ENCODE measurements around the gene UMAD1.

UMAD1 gene

DNA sequence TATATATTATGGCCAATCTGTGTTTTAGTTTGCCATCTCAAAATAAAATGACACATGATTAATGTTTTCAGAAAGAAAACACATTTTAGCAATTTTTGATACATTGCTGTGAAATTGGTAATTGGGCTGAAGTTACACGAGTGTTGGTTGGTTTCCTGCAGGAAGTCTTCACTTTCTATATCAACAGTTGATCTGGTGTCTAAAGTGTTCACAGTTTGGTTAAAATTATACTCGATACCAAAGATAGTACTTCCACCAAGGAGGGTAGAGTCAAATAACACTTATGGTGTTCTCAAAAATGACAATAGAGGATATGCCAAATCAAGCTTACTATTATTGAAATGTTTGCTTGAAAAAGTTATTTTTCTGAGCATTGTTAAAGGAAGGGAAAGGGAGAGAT lies 207.7 kb downstream of the UMAD1 start:
- Histone ChIP-seq H3K27ac (replicated peaks) (no peak overlapping the region), H3K27me3 (ENCODE audit: insufficient read depth, poor library complexity, severe bottlenecking) (no peaks in the 10 kb centered on the region), H3K4me3 (replicated peaks; ENCODE audit: insufficient read depth, low read length) (no peak overlapping the region)
- no peak for DNase-seq (ENCODE audit: low read depth in 1 of 2, low spot score in 1 of 2)
- TF ChIP-seq GABPA (IDR thresholded peaks at IDR 0.05; ENCODE audit: low read depth) (no peak), POLR2AphosphoS5 (IDR thresholded peaks at IDR 0.05; ENCODE audit: low read depth) (no peak), SPI1 (IDR thresholded peaks at IDR 0.05; ENCODE audit: borderline replicate concordance, low read depth) (no peak)

- TF ChIP-seq POLR2AphosphoS5 (IDR thresholded peaks at IDR 0.05; ENCODE audit: low read depth) = no peak
- TF ChIP-seq CTCF (IDR thresholded peaks at IDR 0.05; ENCODE audit: insufficient read depth, low read length) = no peak
- no peak for TF ChIP-seq SPI1 (IDR thresholded peaks at IDR 0.05; ENCODE audit: borderline replicate concordance, low read depth)
- TF ChIP-seq GABPA (IDR thresholded peaks at IDR 0.05; ENCODE audit: low read depth) = no peak
- TF ChIP-seq, protein P1, sequence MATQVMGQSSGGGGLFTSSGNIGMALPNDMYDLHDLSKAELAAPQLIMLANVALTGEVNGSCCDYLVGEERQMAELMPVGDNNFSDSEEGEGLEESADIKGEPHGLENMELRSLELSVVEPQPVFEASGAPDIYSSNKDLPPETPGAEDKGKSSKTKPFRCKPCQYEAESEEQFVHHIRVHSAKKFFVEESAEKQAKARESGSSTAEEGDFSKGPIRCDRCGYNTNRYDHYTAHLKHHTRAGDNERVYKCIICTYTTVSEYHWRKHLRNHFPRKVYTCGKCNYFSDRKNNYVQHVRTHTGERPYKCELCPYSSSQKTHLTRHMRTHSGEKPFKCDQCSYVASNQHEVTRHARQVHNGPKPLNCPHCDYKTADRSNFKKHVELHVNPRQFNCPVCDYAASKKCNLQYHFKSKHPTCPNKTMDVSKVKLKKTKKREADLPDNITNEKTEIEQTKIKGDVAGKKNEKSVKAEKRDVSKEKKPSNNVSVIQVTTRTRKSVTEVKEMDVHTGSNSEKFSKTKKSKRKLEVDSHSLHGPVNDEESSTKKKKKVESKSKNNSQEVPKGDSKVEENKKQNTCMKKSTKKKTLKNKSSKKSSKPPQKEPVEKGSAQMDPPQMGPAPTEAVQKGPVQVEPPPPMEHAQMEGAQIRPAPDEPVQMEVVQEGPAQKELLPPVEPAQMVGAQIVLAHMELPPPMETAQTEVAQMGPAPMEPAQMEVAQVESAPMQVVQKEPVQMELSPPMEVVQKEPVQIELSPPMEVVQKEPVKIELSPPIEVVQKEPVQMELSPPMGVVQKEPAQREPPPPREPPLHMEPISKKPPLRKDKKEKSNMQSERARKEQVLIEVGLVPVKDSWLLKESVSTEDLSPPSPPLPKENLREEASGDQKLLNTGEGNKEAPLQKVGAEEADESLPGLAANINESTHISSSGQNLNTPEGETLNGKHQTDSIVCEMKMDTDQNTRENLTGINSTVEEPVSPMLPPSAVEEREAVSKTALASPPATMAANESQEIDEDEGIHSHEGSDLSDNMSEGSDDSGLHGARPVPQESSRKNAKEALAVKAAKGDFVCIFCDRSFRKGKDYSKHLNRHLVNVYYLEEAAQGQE (IDR thresholded peaks at IDR 0.05; ENCODE audit: insufficient replicate concordance, low read depth) = no peak
- Histone ChIP-seq H3K27ac (replicated peaks) (no peak overlapping the region), H3K4me3 (replicated peaks; ENCODE audit: insufficient read depth, low read length) (no peak overlapping the region), H3K27me3 (ENCODE audit: insufficient read depth, poor library complexity, severe bottlenecking) (no peaks in the 10 kb centered on the region)
- DNase-seq (ENCODE audit: low read depth in 1 of 2, low spot score in 1 of 2) = no peak
Measured at GRCh38 chr7:7848892-7849291, 208.3 kb downstream of the UMAD1 start.

- Histone ChIP-seq H3K4me3 (replicated peaks; ENCODE audit: insufficient read depth, low read length) (no peak overlapping the region), H3K27me3 (ENCODE audit: insufficient read depth, poor library complexity, severe bottlenecking) (no peaks in the 10 kb centered on the region), H3K27ac (replicated peaks) (no peak overlapping the region)
- TF ChIP-seq CTCF (IDR thresholded peaks at IDR 0.05; ENCODE audit: insufficient read depth, low read length) = no peak
- TF ChIP-seq, protein P1 (IDR thresholded peaks at IDR 0.05; ENCODE audit: insufficient replicate concordance, low read depth) = no peak
- TF ChIP-seq GABPA (IDR thresholded peaks at IDR 0.05; ENCODE audit: low read depth) = no peak
- no peak for TF ChIP-seq POLR2AphosphoS5 (IDR thresholded peaks at IDR 0.05; ENCODE audit: low read depth)
- no peak for TF ChIP-seq SPI1 (IDR thresholded peaks at IDR 0.05; ENCODE audit: borderline replicate concordance, low read depth)
- DNase-seq (ENCODE audit: low read depth in 1 of 2, low spot score in 1 of 2) = no peak
Measured at GRCh38 chr7:7850150-7850549, 209.6 kb downstream of the UMAD1 start.

- no peak for TF ChIP-seq SPI1 (IDR thresholded peaks at IDR 0.05; ENCODE audit: borderline replicate concordance, low read depth)
- TF ChIP-seq, protein P1 (IDR thresholded peaks at IDR 0.05; ENCODE audit: insufficient replicate concordance, low read depth) = no peak
- no peak for TF ChIP-seq GABPA (IDR thresholded peaks at IDR 0.05; ENCODE audit: low read depth)
- TF ChIP-seq POLR2AphosphoS5 (IDR thresholded peaks at IDR 0.05; ENCODE audit: low read depth) = no peak
- TF ChIP-seq CTCF (IDR thresholded peaks at IDR 0.05; ENCODE audit: insufficient read depth, low read length) = no peak
- DNase-seq (ENCODE audit: low read depth in 1 of 2, low spot score in 1 of 2) = no peak
- Histone ChIP-seq H3K27ac (replicated peaks) (no peak overlapping the region), H3K4me3 (replicated peaks; ENCODE audit: insufficient read depth, low read length) (no peak overlapping the region), H3K27me3 (ENCODE audit: insufficient read depth, poor library complexity, severe bottlenecking) (no peaks in the 10 kb centered on the region)
Measured at GRCh38 chr7:7851381-7851780, 210.8 kb downstream of the UMAD1 start.

Data from HL-60 (cell line).